Activated CD4-positive, alpha-beta T cell treated with anti-CD3 and anti-CD28 coated beads for 1 hour (primary cell): Measurements from ENCODE around the gene THTPA.

Source experiments
- DNase-seq: peaks from one replicate; pipeline ENCODE4 v3.0.0-alpha.2; 2020

THTPA gene, protein sequence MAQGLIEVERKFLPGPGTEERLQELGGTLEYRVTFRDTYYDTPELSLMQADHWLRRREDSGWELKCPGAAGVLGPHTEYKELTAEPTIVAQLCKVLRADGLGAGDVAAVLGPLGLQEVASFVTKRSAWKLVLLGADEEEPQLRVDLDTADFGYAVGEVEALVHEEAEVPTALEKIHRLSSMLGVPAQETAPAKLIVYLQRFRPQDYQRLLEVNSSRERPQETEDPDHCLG

GRCh38 chr14:23555882-23556699 is at the start of gene THTPA:
Gene THTPA (plus strand): TSS chr14:23556271. CDS start chr14:23556758, 487 bp downstream.
- peak; percentile 90 for DNase-seq

- no peak for DNase-seq
Measured at GRCh38 chr14:23512156-23512555, 43.9 kb upstream of the THTPA start.

DNA sequence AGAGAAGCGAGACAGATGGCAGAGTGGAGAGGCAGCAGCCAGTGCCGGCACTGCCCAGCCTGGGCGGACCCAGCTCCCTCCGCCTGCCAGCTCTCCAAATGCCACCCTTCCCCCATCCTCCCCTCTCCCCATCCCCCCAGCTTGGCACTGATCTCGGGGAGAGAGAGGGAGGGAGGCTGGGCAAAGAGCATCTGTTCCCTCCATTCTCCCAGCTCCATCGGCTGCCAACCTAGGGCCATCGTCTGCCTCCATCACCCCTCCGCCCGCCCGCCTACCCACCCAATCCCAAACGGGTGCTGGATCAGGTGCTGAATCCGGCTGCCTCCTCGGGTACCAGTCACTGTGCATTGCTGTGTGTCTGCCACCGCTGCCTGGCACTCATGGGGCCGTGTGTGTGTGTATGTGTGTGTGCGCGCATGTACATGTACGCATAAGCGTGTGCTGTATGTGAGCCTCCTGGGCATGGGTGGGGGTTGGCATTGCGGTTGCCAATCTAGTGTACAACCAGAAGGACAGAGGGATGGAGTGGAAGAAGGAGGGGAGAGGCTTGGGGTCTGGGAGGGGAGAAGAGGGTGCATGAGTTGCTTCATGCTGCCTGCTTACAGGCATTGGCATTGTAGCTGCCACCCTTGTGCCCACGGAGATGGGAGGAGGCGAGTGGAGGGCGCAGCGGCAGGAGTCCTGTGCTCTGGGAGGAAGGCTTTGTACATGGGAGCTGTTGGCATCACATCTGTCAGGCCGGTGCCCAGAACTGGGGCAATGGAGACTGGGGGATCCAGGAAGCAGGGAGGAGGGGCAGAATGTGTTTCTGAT is 42.9 kb upstream of the THTPA start:
- DNase-seq = no peak

- no peak for DNase-seq
Measured at GRCh38 chr14:23513818-23514643, 42.0 kb upstream of the THTPA start.

GRCh38 chr14:23514644-23514957 is 41.5 kb upstream of the THTPA start:
- no peak for DNase-seq

DNA sequence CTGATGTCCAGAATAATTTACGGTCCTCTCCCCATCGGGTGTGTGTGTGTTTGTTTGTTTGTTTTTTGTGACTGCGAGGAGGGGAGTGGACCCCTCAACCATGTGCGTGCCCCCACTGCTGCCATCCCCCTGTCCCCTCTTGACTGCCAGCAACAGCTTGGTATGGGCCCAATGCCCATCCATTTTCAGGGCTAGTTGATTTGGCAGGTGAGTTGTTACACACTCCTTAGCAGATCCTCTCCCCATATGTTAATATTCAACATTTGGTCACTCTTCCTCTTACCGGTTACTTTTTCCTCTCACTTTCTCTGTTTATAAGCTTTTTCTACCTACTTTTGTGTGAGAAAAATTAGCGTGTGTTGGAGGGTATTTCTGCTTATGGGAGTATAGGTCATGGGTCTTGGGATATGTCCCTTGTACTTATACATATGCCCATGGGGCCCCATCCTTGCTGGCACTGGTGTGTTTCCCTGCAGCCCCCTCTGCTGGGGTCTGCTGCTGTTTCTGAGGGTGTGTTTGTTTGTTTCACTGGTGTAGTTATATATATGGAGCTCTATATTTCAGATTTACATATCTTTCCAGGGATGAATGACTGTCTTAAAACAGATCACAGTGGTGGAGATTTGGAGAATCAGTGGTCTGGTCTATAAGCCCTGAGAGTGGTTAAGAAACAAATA is 38.3 kb upstream of the THTPA start:
- no peak for DNase-seq

DNA sequence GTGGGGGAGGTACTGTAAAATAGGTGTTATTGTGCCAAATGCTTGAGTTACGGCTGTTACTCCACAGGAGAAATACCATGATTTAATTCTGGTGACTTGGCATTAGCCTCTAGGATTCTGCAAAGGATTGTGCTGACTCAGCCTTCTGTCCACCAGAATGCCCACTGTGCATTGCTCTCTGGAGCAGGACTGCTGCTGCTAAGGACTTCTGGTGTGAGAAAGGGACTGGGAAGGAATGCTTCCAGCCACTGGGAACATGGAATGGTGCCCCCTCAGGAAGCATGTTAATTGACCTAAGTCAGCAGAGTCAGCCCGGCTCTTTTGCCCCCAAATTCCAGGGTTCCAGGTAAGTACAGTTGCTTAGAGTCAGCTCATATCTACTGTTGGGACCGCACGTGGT is 37.4 kb upstream of the THTPA start:
- no peak for DNase-seq

GRCh38 chr14:23520899-23521533 is 35.1 kb upstream of the THTPA start:
- no peak for DNase-seq

DNA sequence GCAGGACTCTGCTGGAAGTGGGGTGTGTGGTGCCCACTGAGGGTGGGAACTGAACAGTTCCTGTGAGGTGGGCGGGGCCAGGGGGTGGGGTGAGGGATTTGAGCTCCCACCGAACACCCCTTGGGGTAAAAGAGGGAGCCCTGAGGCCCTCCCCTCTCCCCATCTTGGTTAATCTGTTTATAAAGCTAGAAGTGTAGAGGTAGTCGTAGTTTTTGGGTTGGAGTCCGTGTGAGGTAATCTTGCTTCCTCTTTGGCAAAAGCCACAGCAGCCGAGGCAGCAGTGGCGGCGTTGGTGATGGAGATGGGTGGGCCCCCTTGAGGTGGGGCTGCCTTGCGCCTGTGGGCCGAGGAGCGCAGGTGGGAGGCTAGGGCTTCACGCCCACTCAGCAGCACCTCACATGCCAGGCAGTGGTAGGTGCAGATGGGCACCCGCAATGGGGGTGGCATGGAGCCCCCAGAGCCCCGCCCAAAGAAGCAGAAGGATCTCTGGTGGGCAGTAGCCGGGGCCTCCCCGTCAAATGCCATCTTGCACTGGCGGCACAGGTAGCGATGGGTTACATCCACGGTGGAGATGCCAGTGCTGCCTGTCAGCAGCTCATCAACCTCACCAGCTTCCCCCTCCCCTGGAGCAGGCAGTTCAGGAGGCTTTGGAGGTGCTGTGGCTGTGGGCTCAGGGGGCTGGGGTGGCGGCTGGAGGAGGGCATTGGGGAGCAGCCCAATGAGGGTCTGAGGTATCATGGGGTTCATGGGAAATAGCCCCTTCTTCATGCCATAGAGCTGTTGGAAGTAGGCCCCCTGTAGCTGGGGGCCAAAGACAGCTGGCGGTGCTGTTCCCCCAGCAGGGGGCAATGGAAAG is 34.1 kb upstream of the THTPA start:
- no peak for DNase-seq

GRCh38 chr14:23522643-23523198 is 33.4 kb upstream of the THTPA start:
- DNase-seq = no peak

- no peak for DNase-seq
Measured at GRCh38 chr14:23523229-23524016, 32.6 kb upstream of the THTPA start.

DNA sequence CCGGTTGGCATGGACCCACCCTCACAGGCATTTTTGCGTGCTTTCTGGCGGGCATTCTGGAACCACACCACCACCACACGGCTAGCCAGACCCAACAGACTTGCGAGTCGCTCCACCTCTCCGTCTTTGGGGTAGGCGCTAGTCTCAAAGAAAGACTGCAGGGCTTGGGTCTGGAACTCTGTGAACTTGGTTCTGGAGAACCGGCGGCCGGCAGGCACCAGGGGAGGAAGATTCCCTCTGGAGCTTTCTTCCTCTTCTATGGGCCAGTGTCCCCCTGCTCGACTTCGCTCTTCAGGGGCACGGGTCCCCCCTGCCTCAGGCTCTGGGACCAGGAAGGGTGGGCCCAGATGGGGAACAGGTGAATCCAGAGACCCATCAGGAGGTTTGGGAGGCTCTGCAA is 31.1 kb upstream of the THTPA start:
- no peak for DNase-seq

DNA sequence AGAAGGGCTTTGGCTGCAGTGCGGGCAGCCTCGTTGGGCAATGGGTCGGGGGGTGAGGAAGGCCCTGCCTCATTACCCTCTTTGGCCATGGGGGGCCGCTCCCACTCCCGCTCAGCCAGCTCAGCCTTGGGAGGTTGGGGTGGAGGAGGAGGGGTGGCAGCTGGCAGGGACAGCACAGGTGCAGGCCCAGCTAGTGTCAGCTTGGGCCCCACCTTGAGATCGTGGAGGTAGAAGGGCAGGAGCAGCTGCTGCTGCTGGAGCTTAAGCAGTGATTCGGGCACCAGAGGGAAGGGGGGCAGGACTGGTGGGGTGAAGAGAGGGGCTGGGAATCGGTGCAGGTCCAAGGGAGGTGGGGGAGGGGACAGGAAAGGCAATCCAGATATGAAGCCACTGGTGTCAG is 30.5 kb upstream of the THTPA start:
- no peak for DNase-seq

DNA sequence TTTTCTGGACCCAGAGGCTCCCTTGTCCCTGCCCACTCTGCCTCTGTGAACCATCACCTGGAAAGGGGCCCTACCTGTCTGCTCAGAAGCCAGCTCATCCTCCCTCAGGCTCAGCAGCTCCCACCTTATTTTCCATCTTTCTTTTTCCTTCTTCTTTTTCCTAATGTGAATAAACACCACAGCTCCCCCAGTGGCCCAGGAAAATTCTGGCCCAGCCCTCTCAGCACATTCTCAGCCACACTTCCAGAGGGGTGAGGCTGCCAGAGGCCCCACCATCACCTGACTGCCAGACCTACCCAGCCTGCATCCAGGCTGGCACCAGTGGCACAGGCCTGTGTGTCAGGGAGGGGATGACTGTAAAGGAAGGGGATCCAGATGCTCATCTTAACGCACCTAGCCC is 27.5 kb upstream of the THTPA start:
- DNase-seq = no peak

DNA sequence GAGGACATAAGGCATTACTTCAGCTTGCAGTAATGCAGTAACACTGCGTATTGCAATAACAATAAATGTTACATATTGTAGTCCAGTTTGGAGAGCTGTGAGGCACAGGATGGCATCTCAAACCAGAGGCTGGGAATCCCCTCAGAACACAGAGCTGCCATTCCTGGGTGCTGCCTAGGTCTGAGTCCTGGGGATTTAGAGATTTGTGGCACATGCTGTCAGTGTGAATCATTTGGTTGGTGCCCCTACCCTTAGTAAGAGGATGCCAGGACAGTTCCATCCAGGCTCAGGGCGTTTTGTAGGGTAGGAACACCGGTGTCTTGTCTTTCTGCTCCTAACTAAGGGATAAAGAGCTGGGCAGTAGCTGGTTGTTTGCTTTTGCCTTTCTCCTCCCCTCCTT is 27.1 kb upstream of the THTPA start:
- DNase-seq = no peak

- no peak for DNase-seq
Measured at GRCh38 chr14:23530375-23531055, 25.6 kb upstream of the THTPA start.

GRCh38 chr14:23531391-23531790 is 24.7 kb upstream of the THTPA start:
- DNase-seq = no peak

GRCh38 chr14:23532658-23533057 is 23.4 kb upstream of the THTPA start:
- no peak for DNase-seq
